ENCODE results near the gene MEG3. TPM values are rescaled to one million over a fixed set of nuclear protein-coding genes. Genes with fewer than 3 reads are reported as not detected.

MEG3 gene
- polyA plus RNA-seq, 1 donor from 2014 or later, result not detected

GRCh38 chr14:100905166-100905565 lies 79.2 kb downstream of the MEG3 start:
- H3K79me2 ChIP-seq (replicated peaks; ENCODE audit: insufficient read depth, low read length), result no peaks in the 10 kb centered on the region
- H4K20me1 ChIP-seq (ENCODE audit: insufficient read depth), result no peaks in the 10 kb centered on the region
- no peak overlapping the region for H3K27ac ChIP-seq (ENCODE audit: low read length)
- no peaks in the 10 kb centered on the region for H3K9me3 ChIP-seq (ENCODE audit: low read length)
- H3K4me3 ChIP-seq (ENCODE audit: low read length), result peak overlapping the region; percentile 60
- H3K27me3 ChIP-seq (ENCODE audit: insufficient read depth, low read depth, low read length), result no peaks in the 10 kb centered on the region
- H3K9me2 ChIP-seq (ENCODE audit: insufficient read depth, low read length), result no peaks in the 10 kb centered on the region
- H2AFZ ChIP-seq (ENCODE audit: low read depth, low read length), result no peak overlapping the region
- H3K4me2 ChIP-seq (ENCODE audit: low read length), result no peak overlapping the region
- H3K36me3 ChIP-seq (ENCODE audit: insufficient read depth, low read length), result no peaks in the 10 kb centered on the region
- H3K9ac ChIP-seq (ENCODE audit: low read length), result no peak overlapping the region
- H3F3A ChIP-seq (ENCODE audit: insufficient read depth, low read length, poor library complexity, severe bottlenecking), result no peaks in the 10 kb centered on the region
- TF ChIP-seq CTCF (IDR thresholded peaks at IDR 0.05; ENCODE audit: poor library complexity, severe bottlenecking) (no peak), EP300 (conservative IDR thresholded peaks at IDR 0.05; ENCODE audit: poor library complexity, severe bottlenecking) (no peak), REST (IDR thresholded peaks at IDR 0.05; ENCODE audit: borderline replicate concordance) (no peak), RAD21 (conservative IDR thresholded peaks at IDR 0.05) (no peak), SMC3 (conservative IDR thresholded peaks at IDR 0.05; ENCODE audit: poor library complexity) (no peak), EZH2 (IDR thresholded peaks at IDR 0.05; ENCODE audit: borderline replicate concordance, insufficient read depth, low read length, poor library complexity, severe bottlenecking) (no peak), MXI1 (conservative IDR thresholded peaks at IDR 0.05; ENCODE audit: poor library complexity, severe bottlenecking) (no peak), TAF1 (IDR thresholded peaks at IDR 0.05; ENCODE audit: low read depth) (no peak), POLR2AphosphoS5 (IDR thresholded peaks at IDR 0.05) (no peak)

GRCh38 chr14:100906420-100906819 lies 80.5 kb downstream of the MEG3 start:
- Histone ChIP-seq H3K9me3 (ENCODE audit: low read length) (no peaks in the 10 kb centered on the region), H3K79me2 (replicated peaks; ENCODE audit: insufficient read depth, low read length) (no peaks in the 10 kb centered on the region), H3K27me3 (ENCODE audit: insufficient read depth, low read depth, low read length) (no peaks in the 10 kb centered on the region), H3F3A (ENCODE audit: insufficient read depth, low read length, poor library complexity, severe bottlenecking) (no peaks in the 10 kb centered on the region), H3K4me3 (ENCODE audit: low read length) (no peak overlapping the region), H3K36me3 (ENCODE audit: insufficient read depth, low read length) (no peaks in the 10 kb centered on the region), H2AFZ (ENCODE audit: low read depth, low read length) (no peak overlapping the region), H3K9ac (ENCODE audit: low read length) (no peak overlapping the region), H4K20me1 (ENCODE audit: insufficient read depth) (no peaks in the 10 kb centered on the region), H3K27ac (ENCODE audit: low read length) (no peak overlapping the region), H3K4me2 (ENCODE audit: low read length) (no peak overlapping the region), H3K9me2 (ENCODE audit: insufficient read depth, low read length) (no peaks in the 10 kb centered on the region)
- TF ChIP-seq TAF1 (IDR thresholded peaks at IDR 0.05; ENCODE audit: low read depth) (no peak), RAD21 (conservative IDR thresholded peaks at IDR 0.05) (peak; percentile 60), POLR2AphosphoS5 (IDR thresholded peaks at IDR 0.05) (no peak), CTCF (IDR thresholded peaks at IDR 0.05; ENCODE audit: poor library complexity, severe bottlenecking) (peak; percentile 47), REST (IDR thresholded peaks at IDR 0.05; ENCODE audit: borderline replicate concordance) (no peak), EP300 (conservative IDR thresholded peaks at IDR 0.05; ENCODE audit: poor library complexity, severe bottlenecking) (no peak), EZH2 (IDR thresholded peaks at IDR 0.05; ENCODE audit: borderline replicate concordance, insufficient read depth, low read length, poor library complexity, severe bottlenecking) (no peak), SMC3 (conservative IDR thresholded peaks at IDR 0.05; ENCODE audit: poor library complexity) (peak; percentile 65), MXI1 (conservative IDR thresholded peaks at IDR 0.05; ENCODE audit: poor library complexity, severe bottlenecking) (no peak)

All from neural cell (in vitro differentiated cells).